Activated T-cell treated with anti-CD3 and anti-CD28 coated beads, Interleukin-2, amount 50 U/mL, for 24 hours (primary cell): ENCODE data around the gene NOXA1.

Experiments used
- DNase-seq: peaks from one replicate; pipeline ENCODE4 v3.0.0-alpha.2; 2020
- H3K27ac Mint-ChIP-seq: 2 replicates; pipeline ENCODE4 v1.8.0; 2020; ENCODE audit warnings: mild to moderate bottlenecking, mixed read lengths
- H3K27me3 Mint-ChIP-seq: 2 replicates; pipeline ENCODE4 v1.8.0; 2020; ENCODE audit warnings: mixed read lengths
- H3K36me3 Mint-ChIP-seq: 2 replicates; pipeline ENCODE4 v1.8.0; 2020; ENCODE audit warnings: low read depth, mixed read lengths
- H3K4me1 Mint-ChIP-seq: 2 replicates; pipeline ENCODE4 v1.8.0; 2020; ENCODE audit warnings: low read depth, mixed read lengths
- H3K4me3 Mint-ChIP-seq: 2 replicates; pipeline ENCODE4 v1.8.0; 2020; ENCODE audit warnings: mild to moderate bottlenecking, moderate library complexity, mixed read lengths
- H3K9me3 Mint-ChIP-seq: 2 replicates; pipeline ENCODE4 v1.8.0; 2020; ENCODE audit warnings: mixed read lengths

The NOXA1 gene

GRCh38 chr9:137423514-137424291 lies 510 bp downstream of the NOXA1 start:
- Mint-ChIP-seq H3K9me3 (no peaks in the 10 kb centered on the region), H3K27me3 (no peaks in the 10 kb centered on the region), H3K4me3 (peak overlapping the region; percentile 53), H3K36me3 (peaks cover 14% of the 10 kb centered on the region), H3K27ac (no peak overlapping the region), H3K4me1 (peaks cover 18% of the 10 kb centered on the region)
- DNase-seq = no peak

- Mint-ChIP-seq H3K27ac (no peak overlapping the region), H3K9me3 (no peaks in the 10 kb centered on the region), H3K4me1 (peaks cover 11% of the 10 kb centered on the region), H3K4me3 (no peak overlapping the region), H3K36me3 (peaks cover 7% of the 10 kb centered on the region), H3K27me3 (no peaks in the 10 kb centered on the region)
- DNase-seq = no peak
Observed at GRCh38 chr9:137426018-137426681, 3.0 kb downstream of the NOXA1 start.

GRCh38 chr9:137427454-137428310 lies 4.5 kb downstream of the NOXA1 start:
- H3K4me1 Mint-ChIP-seq = no peaks in the 10 kb centered on the region
- no peaks in the 10 kb centered on the region for H3K36me3 Mint-ChIP-seq
- no peaks in the 10 kb centered on the region for H3K9me3 Mint-ChIP-seq
- no peak overlapping the region for H3K27ac Mint-ChIP-seq
- DNase-seq = no peak
- no peak overlapping the region for H3K4me3 Mint-ChIP-seq
- no peaks in the 10 kb centered on the region for H3K27me3 Mint-ChIP-seq

- H3K9me3 Mint-ChIP-seq = no peaks in the 10 kb centered on the region
- H3K27ac Mint-ChIP-seq = no peak overlapping the region
- no peaks in the 10 kb centered on the region for H3K36me3 Mint-ChIP-seq
- no peak overlapping the region for H3K4me3 Mint-ChIP-seq
- no peak for DNase-seq
- H3K27me3 Mint-ChIP-seq = no peaks in the 10 kb centered on the region
- H3K4me1 Mint-ChIP-seq = no peaks in the 10 kb centered on the region
Observed at GRCh38 chr9:137428311-137428630, 5.1 kb downstream of the NOXA1 start.

- Mint-ChIP-seq H3K36me3 (no peaks in the 10 kb centered on the region), H3K27ac (no peak overlapping the region), H3K9me3 (no peaks in the 10 kb centered on the region), H3K27me3 (no peaks in the 10 kb centered on the region), H3K4me3 (no peak overlapping the region), H3K4me1 (no peaks in the 10 kb centered on the region)
- no peak for DNase-seq
Observed at GRCh38 chr9:137428841-137429545, 5.8 kb downstream of the NOXA1 start.

GRCh38 chr9:137429546-137429890 lies 6.3 kb downstream of the NOXA1 start:
- Mint-ChIP-seq H3K36me3 (no peaks in the 10 kb centered on the region), H3K27ac (no peak overlapping the region), H3K27me3 (no peaks in the 10 kb centered on the region), H3K4me3 (no peak overlapping the region), H3K9me3 (no peaks in the 10 kb centered on the region), H3K4me1 (no peaks in the 10 kb centered on the region)
- no peak for DNase-seq

GRCh38 chr9:137429974-137430722 lies 7.0 kb downstream of the NOXA1 start:
- Mint-ChIP-seq H3K4me1 (no peaks in the 10 kb centered on the region), H3K27me3 (no peaks in the 10 kb centered on the region), H3K4me3 (no peak overlapping the region), H3K36me3 (no peaks in the 10 kb centered on the region), H3K27ac (no peak overlapping the region), H3K9me3 (no peaks in the 10 kb centered on the region)
- DNase-seq = no peak

- no peaks in the 10 kb centered on the region for H3K4me1 Mint-ChIP-seq
- H3K27ac Mint-ChIP-seq = no peak overlapping the region
- DNase-seq = no peak
- no peak overlapping the region for H3K4me3 Mint-ChIP-seq
- no peaks in the 10 kb centered on the region for H3K27me3 Mint-ChIP-seq
- H3K9me3 Mint-ChIP-seq = no peaks in the 10 kb centered on the region
- no peaks in the 10 kb centered on the region for H3K36me3 Mint-ChIP-seq
Observed at GRCh38 chr9:137430723-137431415, 7.7 kb downstream of the NOXA1 start.

GRCh38 chr9:137431416-137431931 lies 8.3 kb downstream of the NOXA1 start:
- Mint-ChIP-seq H3K9me3 (no peaks in the 10 kb centered on the region), H3K36me3 (no peaks in the 10 kb centered on the region), H3K4me3 (no peak overlapping the region), H3K27me3 (no peaks in the 10 kb centered on the region), H3K4me1 (no peaks in the 10 kb centered on the region), H3K27ac (no peak overlapping the region)
- DNase-seq = no peak

GRCh38 chr9:137432687-137433348 lies 9.6 kb downstream of the NOXA1 start:
- no peaks in the 10 kb centered on the region for H3K9me3 Mint-ChIP-seq
- no peaks in the 10 kb centered on the region for H3K4me1 Mint-ChIP-seq
- no peak overlapping the region for H3K4me3 Mint-ChIP-seq
- no peaks in the 10 kb centered on the region for H3K27me3 Mint-ChIP-seq
- no peak for DNase-seq
- no peak overlapping the region for H3K27ac Mint-ChIP-seq
- no peaks in the 10 kb centered on the region for H3K36me3 Mint-ChIP-seq

- H3K4me3 Mint-ChIP-seq = no peak overlapping the region
- no peaks in the 10 kb centered on the region for H3K9me3 Mint-ChIP-seq
- no peaks in the 10 kb centered on the region for H3K4me1 Mint-ChIP-seq
- no peak overlapping the region for H3K27ac Mint-ChIP-seq
- no peak for DNase-seq
- no peaks in the 10 kb centered on the region for H3K36me3 Mint-ChIP-seq
- H3K27me3 Mint-ChIP-seq = no peaks in the 10 kb centered on the region
Observed at GRCh38 chr9:137433349-137433915, 10.2 kb downstream of the NOXA1 start.

GRCh38 chr9:137433916-137434431 lies 10.8 kb downstream of the NOXA1 start:
- H3K4me1 Mint-ChIP-seq = no peaks in the 10 kb centered on the region
- H3K4me3 Mint-ChIP-seq = no peak overlapping the region
- H3K27me3 Mint-ChIP-seq = no peaks in the 10 kb centered on the region
- no peak for DNase-seq
- H3K9me3 Mint-ChIP-seq = no peaks in the 10 kb centered on the region
- no peak overlapping the region for H3K27ac Mint-ChIP-seq
- no peaks in the 10 kb centered on the region for H3K36me3 Mint-ChIP-seq
